ENCODE results near the gene ITPRIPL2.

ITPRIPL2 gene

DNA sequence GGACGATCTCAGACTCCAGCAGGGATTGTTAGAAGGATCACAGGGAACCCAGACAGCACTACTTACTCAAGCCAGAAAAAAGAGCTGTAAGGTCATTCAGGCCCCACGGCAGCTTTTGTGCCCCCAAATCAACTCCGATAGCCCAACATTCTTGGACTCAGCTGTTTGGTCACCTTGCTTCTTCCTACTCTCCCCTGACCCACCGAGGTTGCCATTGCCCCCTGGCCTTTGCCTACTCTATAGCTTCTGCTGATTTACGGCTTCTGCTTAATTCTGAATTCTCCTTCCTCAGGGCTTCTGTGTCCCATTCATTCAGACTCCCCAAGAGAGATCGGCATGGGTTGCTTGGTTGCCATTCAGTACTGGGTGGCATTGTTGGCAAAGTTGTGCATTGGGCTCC, 8.6 kb upstream of the ITPRIPL2 start:
- Mint-ChIP-seq H3K4me3 (no peak overlapping the region), H3K27ac (no peak overlapping the region), H3K4me1 (no peaks in the 10 kb centered on the region), H3K36me3 (no peaks in the 10 kb centered on the region), H3K9me3 (no peaks in the 10 kb centered on the region), H3K27me3 (peaks cover 19% of the 10 kb centered on the region)
- CTCF ChIA-PET, result no interaction called here
- DNase-seq, result no peak

- Mint-ChIP-seq H3K36me3 (no peaks in the 10 kb centered on the region), H3K27me3 (peaks cover 24% of the 10 kb centered on the region), H3K4me1 (no peaks in the 10 kb centered on the region), H3K4me3 (no peak overlapping the region), H3K27ac (no peak overlapping the region), H3K9me3 (no peaks in the 10 kb centered on the region)
- DNase-seq, result no peak
- CTCF ChIA-PET, result interaction anchor here (0.9 kb wide), 1 partner anchor 19 kb away, joined by 3 read pairs; no protein-coding TSS in a partner anchor
These were observed 7.7 kb upstream of the ITPRIPL2 start for GRCh38 chr16:19105891-19106624.

DNA sequence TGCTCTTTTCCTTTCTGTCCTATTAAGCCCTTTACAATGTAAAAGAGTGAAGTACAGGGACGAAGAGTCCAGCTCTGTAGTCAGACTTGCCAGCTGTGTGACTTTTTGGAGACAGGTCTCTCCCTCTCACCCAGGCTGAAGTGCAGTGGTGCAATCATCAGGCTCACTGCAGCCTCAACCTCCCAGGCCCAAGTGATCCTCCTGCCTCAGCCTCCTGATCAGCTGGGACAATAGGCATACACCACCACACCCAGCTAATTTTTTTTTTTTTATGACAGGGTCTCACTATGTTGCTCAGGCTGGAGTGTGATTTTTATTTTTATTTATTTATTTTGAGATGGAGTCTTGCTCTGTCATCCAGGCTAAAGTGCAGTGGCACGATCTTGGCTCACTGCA, 7.1 kb upstream of the ITPRIPL2 start:
- H3K9me3 Mint-ChIP-seq, result no peaks in the 10 kb centered on the region
- H3K36me3 Mint-ChIP-seq, result no peaks in the 10 kb centered on the region
- peaks cover 26% of the 10 kb centered on the region for H3K27me3 Mint-ChIP-seq
- no peaks in the 10 kb centered on the region for H3K4me1 Mint-ChIP-seq
- DNase-seq, result no peak
- CTCF ChIA-PET, result interaction anchor here (0.9 to 1.1 kb wide), 2 partner anchors 19 to 21 kb away, joined by 3 read pairs; no protein-coding TSS in a partner anchor
- no peak overlapping the region for H3K4me3 Mint-ChIP-seq
- H3K27ac Mint-ChIP-seq, result no peak overlapping the region

GRCh38 chr16:19108409-19109287, 5.1 kb upstream of the ITPRIPL2 start:
- no peaks in the 10 kb centered on the region for H3K9me3 Mint-ChIP-seq
- H3K4me1 Mint-ChIP-seq, result peaks cover 2% of the 10 kb centered on the region
- H3K36me3 Mint-ChIP-seq, result no peaks in the 10 kb centered on the region
- CTCF ChIA-PET, result interaction anchor here (1.6 kb wide), 1 partner anchor 22 kb away, joined by 4 read pairs; no protein-coding TSS in a partner anchor
- DNase-seq, result no peak
- no peak overlapping the region for H3K27ac Mint-ChIP-seq
- peaks cover 46% of the 10 kb centered on the region for H3K27me3 Mint-ChIP-seq
- no peak overlapping the region for H3K4me3 Mint-ChIP-seq

DNA sequence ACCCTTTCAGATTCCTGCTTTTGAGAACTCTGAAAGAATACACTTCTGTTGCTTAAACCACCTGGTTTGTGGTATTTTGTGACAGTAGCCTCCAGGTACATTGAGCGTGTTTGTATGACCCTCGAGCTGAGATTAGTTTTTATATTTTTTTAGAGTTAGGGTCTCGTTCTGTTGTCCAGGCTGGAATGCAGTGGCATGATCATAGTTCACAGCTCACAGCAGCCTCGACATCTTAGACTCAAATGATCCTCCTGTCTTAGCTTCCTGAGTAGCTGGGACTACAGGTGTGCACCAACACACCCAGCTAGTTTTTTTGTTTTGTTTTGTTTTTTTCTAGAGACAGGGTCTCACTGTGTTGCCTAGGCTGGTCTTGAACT, 4.5 kb upstream of the ITPRIPL2 start:
- Mint-ChIP-seq H3K36me3 (no peaks in the 10 kb centered on the region), H3K4me3 (no peak overlapping the region), H3K4me1 (peaks cover 2% of the 10 kb centered on the region), H3K27me3 (peaks cover 52% of the 10 kb centered on the region), H3K27ac (no peak overlapping the region), H3K9me3 (no peaks in the 10 kb centered on the region)
- CTCF ChIA-PET, result interaction anchor here (1.6 kb wide), 1 partner anchor 23 kb away, joined by 4 read pairs; no protein-coding TSS in a partner anchor
- DNase-seq, result no peak

GRCh38 chr16:19110537-19111360, 3.0 kb upstream of the ITPRIPL2 start:
- DNase-seq, result no peak
- Mint-ChIP-seq H3K27me3 (peaks cover 58% of the 10 kb centered on the region), H3K9me3 (no peaks in the 10 kb centered on the region), H3K36me3 (no peaks in the 10 kb centered on the region), H3K27ac (no peak overlapping the region), H3K4me1 (peaks cover 2% of the 10 kb centered on the region), H3K4me3 (no peak overlapping the region)
- CTCF ChIA-PET, result no interaction called here

GRCh38 chr16:19112099-19112407, 1.7 kb upstream of the ITPRIPL2 start:
- peaks cover 66% of the 10 kb centered on the region for H3K27me3 Mint-ChIP-seq
- no peak overlapping the region for H3K27ac Mint-ChIP-seq
- no peak overlapping the region for H3K4me3 Mint-ChIP-seq
- no peaks in the 10 kb centered on the region for H3K36me3 Mint-ChIP-seq
- no peak for DNase-seq
- CTCF ChIA-PET, result interaction anchor here (1.3 kb wide), 1 partner anchor 67 kb away, joined by 3 read pairs; no protein-coding TSS in a partner anchor
- H3K4me1 Mint-ChIP-seq, result peaks cover 2% of the 10 kb centered on the region
- H3K9me3 Mint-ChIP-seq, result no peaks in the 10 kb centered on the region

GRCh38 chr16:19114359-19115147, 789 bp downstream of the ITPRIPL2 start:
- CTCF ChIA-PET, result interaction anchor here (1.0 kb wide), 1 partner anchor 17 kb away, joined by 4 read pairs; no protein-coding TSS in a partner anchor
- Mint-ChIP-seq H3K27me3 (peaks cover 70% of the 10 kb centered on the region), H3K4me3 (peak overlapping the region; percentile 33), H3K27ac (no peak overlapping the region), H3K36me3 (no peaks in the 10 kb centered on the region), H3K4me1 (peaks cover 12% of the 10 kb centered on the region), H3K9me3 (no peaks in the 10 kb centered on the region)
- no peak for DNase-seq

DNA sequence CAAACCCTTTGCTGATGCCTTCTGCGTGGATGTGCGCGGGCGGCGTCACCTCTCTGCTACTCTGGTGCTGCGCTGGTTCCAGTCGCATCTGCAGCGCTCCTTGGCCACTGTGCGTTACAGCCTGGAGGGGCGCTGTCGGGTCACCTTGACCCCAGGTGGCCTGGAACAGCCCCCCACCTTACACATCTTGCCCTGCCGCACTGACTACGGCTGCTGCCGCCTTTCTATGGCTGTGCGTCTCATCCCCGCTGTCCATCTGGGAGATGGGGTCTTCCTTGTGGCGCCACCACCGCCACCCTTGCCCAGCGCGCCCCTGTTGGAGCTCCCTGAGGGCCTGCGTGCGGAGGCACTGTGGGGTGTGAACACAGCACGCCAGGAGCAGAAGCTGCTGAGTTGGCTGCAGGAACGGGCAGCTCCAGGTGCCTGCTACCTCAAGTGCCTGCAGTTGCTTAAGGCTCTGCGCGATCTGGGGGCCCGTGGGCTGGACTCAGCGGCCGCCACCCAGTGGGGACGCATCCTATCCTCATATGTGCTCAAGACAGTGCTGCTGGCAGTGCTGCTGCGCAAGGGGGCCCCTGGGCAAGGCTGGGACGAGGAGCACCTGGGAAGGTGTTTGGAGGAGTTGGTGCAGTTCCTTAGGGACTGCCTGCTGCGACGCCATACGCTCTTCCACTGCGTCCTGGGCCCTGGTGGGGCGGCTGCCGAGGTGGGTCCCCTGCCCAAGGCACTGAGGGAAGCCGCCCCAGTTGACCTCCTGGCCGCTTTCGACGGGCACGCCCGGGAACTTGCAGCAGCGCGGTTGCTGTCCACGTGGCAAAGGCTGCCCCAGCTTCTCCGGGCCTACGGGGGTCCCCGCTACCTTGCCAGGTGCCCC, 1.6 kb downstream of the ITPRIPL2 start:
- CTCF ChIA-PET, result no interaction called here
- H3K36me3 Mint-ChIP-seq, result no peaks in the 10 kb centered on the region
- H3K4me1 Mint-ChIP-seq, result peaks cover 15% of the 10 kb centered on the region
- H3K27ac Mint-ChIP-seq, result no peak overlapping the region
- no peak overlapping the region for H3K4me3 Mint-ChIP-seq
- no peaks in the 10 kb centered on the region for H3K9me3 Mint-ChIP-seq
- no peak for DNase-seq
- peaks cover 70% of the 10 kb centered on the region for H3K27me3 Mint-ChIP-seq

DNA sequence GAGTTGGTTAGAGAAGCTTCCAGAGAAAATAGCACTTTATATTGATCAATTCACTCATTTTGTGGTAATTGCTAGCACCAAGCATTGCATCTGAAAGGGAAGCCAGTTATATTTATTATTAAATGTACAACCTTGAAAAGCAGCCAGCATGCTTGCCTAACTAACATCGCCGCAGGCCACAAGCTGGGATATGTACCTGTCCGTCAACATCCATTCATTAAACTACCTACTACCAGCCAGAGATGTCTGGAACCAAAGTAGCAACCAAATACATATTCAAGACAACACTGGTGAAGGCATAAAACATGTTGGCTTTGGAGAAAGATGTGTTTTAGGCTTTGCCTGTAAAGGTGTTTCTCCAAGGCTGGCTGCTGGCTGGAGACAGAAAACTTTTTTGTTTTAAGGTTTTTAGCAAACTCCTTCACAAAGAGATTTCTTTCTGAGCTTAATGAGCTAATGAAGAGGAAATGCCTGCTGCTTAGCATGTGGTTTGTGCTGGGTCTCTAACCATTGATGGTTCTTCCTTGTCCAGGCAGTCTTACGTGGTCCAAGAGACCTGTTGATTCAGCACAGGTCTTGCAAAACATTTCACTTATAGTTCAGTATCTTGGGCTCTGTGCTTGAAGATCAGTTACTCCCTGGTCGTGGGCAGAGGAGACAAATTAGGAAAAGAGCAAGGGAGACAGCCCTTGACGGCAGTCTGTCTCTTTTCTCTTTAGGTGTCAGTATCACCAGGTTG, 3.1 kb downstream of the ITPRIPL2 start:
- Mint-ChIP-seq H3K36me3 (no peaks in the 10 kb centered on the region), H3K4me3 (no peak overlapping the region), H3K27me3 (peaks cover 61% of the 10 kb centered on the region), H3K9me3 (no peaks in the 10 kb centered on the region), H3K27ac (peak overlapping the region; percentile 49), H3K4me1 (peaks cover 15% of the 10 kb centered on the region)
- DNase-seq, result no peak
- CTCF ChIA-PET, result interaction anchor here (1.3 to 1.5 kb wide), 2 partner anchors 10 to 30 kb away, joined by 3 to 10 read pairs; no protein-coding TSS in a partner anchor

- peak overlapping the region; percentile 2 for H3K4me3 Mint-ChIP-seq
These were observed 5.2 kb downstream of the ITPRIPL2 start for GRCh38 chr16:19118938-19119431.

GRCh38 chr16:19119564-19119963, 5.8 kb downstream of the ITPRIPL2 start:
- CTCF ChIA-PET, result interaction anchor here (1.1 kb wide), 1 partner anchor 25 kb away, joined by 3 read pairs; no protein-coding TSS in a partner anchor
- no peak overlapping the region for H3K4me3 Mint-ChIP-seq

More at GRCh38 chr16:19118938-19119431, 5.2 kb downstream of the ITPRIPL2 start:
- Mint-ChIP-seq H3K27me3 (peaks cover 44% of the 10 kb centered on the region), H3K27ac (no peak overlapping the region), H3K4me1 (peaks cover 13% of the 10 kb centered on the region), H3K36me3 (no peaks in the 10 kb centered on the region), H3K9me3 (no peaks in the 10 kb centered on the region)
- no peak for DNase-seq
- CTCF ChIA-PET, result interaction anchor here (1.1 kb wide), 1 partner anchor 24 kb away, joined by 3 read pairs; no protein-coding TSS in a partner anchor

More at GRCh38 chr16:19119564-19119963, 5.8 kb downstream of the ITPRIPL2 start:
- DNase-seq, result no peak
- peaks cover 38% of the 10 kb centered on the region for H3K27me3 Mint-ChIP-seq
- no peak overlapping the region for H3K27ac Mint-ChIP-seq
- H3K4me1 Mint-ChIP-seq, result peaks cover 13% of the 10 kb centered on the region
- H3K36me3 Mint-ChIP-seq, result no peaks in the 10 kb centered on the region
- H3K9me3 Mint-ChIP-seq, result no peaks in the 10 kb centered on the region
